DND-41 (cell line): ENCODE data around the gene RASGEF1C.

Source experiments
- EZH2 ChIP-seq: IDR thresholded peaks from 3 replicates; pipeline ENCODE4 v1.6.1; 2012; ENCODE audit warnings: borderline replicate concordance, low read depth, mild to moderate bottlenecking, moderate library complexity, low read length, inconsistent platforms; ENCODE audit not compliant: severe bottlenecking
- TF ChIP-seq, protein P1 (sequence below): IDR thresholded peaks from 2 replicates; pipeline ENCODE4 v1.5.1; 2012; ENCODE audit warnings: borderline replicate concordance, low read length, moderate library complexity, mild to moderate bottlenecking; ENCODE audit not compliant: poor library complexity, severe bottlenecking; ENCODE audit errors: extremely low read depth

DNA sequence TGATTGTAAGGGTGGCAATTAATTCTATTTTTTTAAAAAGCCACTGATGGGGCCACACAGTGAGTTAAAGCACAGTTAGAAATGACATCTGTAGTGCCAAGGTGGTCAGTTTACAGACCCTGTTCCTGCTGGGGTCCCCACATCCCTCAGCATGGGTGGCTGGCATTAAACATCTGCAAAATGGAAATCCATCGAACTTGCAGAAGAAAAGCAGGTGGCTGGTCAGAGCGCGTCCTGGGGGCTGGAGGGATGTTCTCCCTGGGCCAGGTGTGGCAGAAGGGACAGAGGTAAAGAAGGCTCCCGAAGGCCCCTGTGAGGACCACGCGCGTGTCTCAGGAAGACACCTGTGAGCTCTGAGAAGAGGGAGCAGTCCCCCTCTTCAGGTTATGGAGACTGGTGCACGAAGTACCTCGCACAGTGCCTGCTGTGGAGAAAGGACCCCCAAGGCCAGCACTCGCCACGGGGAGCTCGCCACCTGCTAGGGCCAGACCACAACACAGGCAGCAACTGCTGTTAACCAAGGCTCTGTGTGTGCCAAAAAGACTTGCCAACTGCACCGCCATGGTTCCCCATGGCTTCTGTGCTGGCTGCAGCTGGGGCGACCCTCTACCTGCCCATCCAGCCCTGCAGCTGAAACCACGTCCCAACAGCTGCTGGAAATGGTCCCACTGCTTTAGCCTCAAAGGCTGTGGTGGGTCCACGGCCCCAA lies 65.2 kb downstream of the RASGEF1C start:
- TF ChIP-seq, protein P1, sequence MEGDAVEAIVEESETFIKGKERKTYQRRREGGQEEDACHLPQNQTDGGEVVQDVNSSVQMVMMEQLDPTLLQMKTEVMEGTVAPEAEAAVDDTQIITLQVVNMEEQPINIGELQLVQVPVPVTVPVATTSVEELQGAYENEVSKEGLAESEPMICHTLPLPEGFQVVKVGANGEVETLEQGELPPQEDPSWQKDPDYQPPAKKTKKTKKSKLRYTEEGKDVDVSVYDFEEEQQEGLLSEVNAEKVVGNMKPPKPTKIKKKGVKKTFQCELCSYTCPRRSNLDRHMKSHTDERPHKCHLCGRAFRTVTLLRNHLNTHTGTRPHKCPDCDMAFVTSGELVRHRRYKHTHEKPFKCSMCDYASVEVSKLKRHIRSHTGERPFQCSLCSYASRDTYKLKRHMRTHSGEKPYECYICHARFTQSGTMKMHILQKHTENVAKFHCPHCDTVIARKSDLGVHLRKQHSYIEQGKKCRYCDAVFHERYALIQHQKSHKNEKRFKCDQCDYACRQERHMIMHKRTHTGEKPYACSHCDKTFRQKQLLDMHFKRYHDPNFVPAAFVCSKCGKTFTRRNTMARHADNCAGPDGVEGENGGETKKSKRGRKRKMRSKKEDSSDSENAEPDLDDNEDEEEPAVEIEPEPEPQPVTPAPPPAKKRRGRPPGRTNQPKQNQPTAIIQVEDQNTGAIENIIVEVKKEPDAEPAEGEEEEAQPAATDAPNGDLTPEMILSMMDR: no peak
- TF ChIP-seq EZH2: no peak
